Measurements from ENCODE around the gene HIRIP3. TPM values are rescaled to one million over a fixed set of nuclear protein-coding genes. Genes with fewer than 3 reads are reported as not detected.

Gene HIRIP3
- total and polyA plus RNA-seq, 2 of the 4 experiments (the other 2 are of a cell fraction): 5.0 to 10.5 TPM

- TF ChIP-seq CTCF (conservative IDR thresholded peaks at IDR 0.05; ENCODE audit: low read depth, low read length) (peak; percentile 78), RAD21 (IDR thresholded peaks at IDR 0.05; ENCODE audit: low read length) (peak; percentile 84), RCOR1 (IDR thresholded peaks at IDR 0.05; ENCODE audit: insufficient replicate concordance, low read length) (no peak), SMC3 (IDR thresholded peaks at IDR 0.05; ENCODE audit: low read depth, low read length) (peak; percentile 57), RFX5 (IDR thresholded peaks at IDR 0.05; ENCODE audit: low read depth, low read length) (no peak)
- no peaks in the 10 kb centered on the region for H3K9me3 ChIP-seq (ENCODE audit: control insufficient read depth, insufficient read depth, low read length)
- no peak overlapping the region for H3K9ac ChIP-seq (ENCODE audit: low read depth, low read length)
- H3K27me3 ChIP-seq (ENCODE audit: control insufficient read depth, insufficient read depth, low read length): peaks cover 55% of the 10 kb centered on the region
- peak; percentile 76 for ATAC-seq (ENCODE audit: low read depth)
- H4K5ac ChIP-seq (ENCODE audit: low read depth, low read length): no peak overlapping the region
- dilution Hi-C loops (cut with HindIII; ENCODE audit: low sequenced_read_pairs, unreplicated experiment): no loop called here
- no peak overlapping the region for H3K23ac ChIP-seq (ENCODE audit: low read depth, low read length)
- no peak overlapping the region for H3K18ac ChIP-seq (ENCODE audit: low read depth, low read length)
- no peak overlapping the region for H2BK15ac ChIP-seq (ENCODE audit: low read depth, low read length)
- no peak overlapping the region for H2BK20ac ChIP-seq (ENCODE audit: low read depth, low read length)
- ChIA-PET POLR2A (ENCODE audit: unreplicated experiment) (no interaction called here), CTCF (interaction anchor here (0.7 to 1.4 kb wide), 3 partner anchors 9 to 17 kb away, joined by 3 to 6 read pairs (median 4); no protein-coding TSS in a partner anchor)
- H3K4me2 ChIP-seq (ENCODE audit: low read depth, low read length): no peak overlapping the region
- in situ Hi-C loops (cut with MboI; ENCODE audit: low sequenced_read_pairs): no loop called here
- no CpG with 5 or more reads among the region's 12 CpGs for WGBS, 2 experiments (ENCODE audit: extremely low coverage in 2 of 2, insufficient read length in 1 of 2)
- no peak overlapping the region for H2AK5ac ChIP-seq (ENCODE audit: low read depth, low read length)
- intact Hi-C loops (cut with micrococcal nuclease): no loop called here
- H2AK9ac ChIP-seq (replicated peaks; ENCODE audit: low read depth, low read length, poor library complexity): no peak overlapping the region
- H3K4me1 ChIP-seq (ENCODE audit: control insufficient read depth, insufficient read depth, low read length): no peaks in the 10 kb centered on the region
- no peaks in the 10 kb centered on the region for H3K9me1 ChIP-seq (ENCODE audit: insufficient read depth, low read length)
- no peak overlapping the region for H2BK5ac ChIP-seq (ENCODE audit: low read depth, low read length, poor library complexity, severe bottlenecking)
- no peak overlapping the region for H3K4me3 ChIP-seq (ENCODE audit: insufficient read depth, low read depth, low read length)
- no TSS peak for BruUV-seq (replicated peaks)
- no peaks in the 10 kb centered on the region for H3K36me3 ChIP-seq (ENCODE audit: control insufficient read depth, insufficient read depth, low read length)
- no peak overlapping the region for H2BK120ac ChIP-seq (ENCODE audit: low read depth, low read length)
- no peak overlapping the region for H3K56ac ChIP-seq (ENCODE audit: extremely low read depth, insufficient read depth, low read length)
- no peak overlapping the region for H3K27ac ChIP-seq (ENCODE audit: insufficient read depth, low read length)
- H4K91ac ChIP-seq (ENCODE audit: insufficient read depth, low read depth, low read length): no peak overlapping the region
- no peak overlapping the region for H2AFZ ChIP-seq (replicated peaks; ENCODE audit: low read length, poor library complexity)
- no peak overlapping the region for H4K8ac ChIP-seq (ENCODE audit: low read depth in 2 of 2, low read length in 2 of 2)
- H3K4ac ChIP-seq (ENCODE audit: low read depth, low read length): no peak overlapping the region
- peak; percentile 67 for DNase-seq
- no peak overlapping the region for H3K14ac ChIP-seq (replicated peaks; ENCODE audit: low read depth, low read length)
- H3K79me1 ChIP-seq (ENCODE audit: low read depth in 1 of 2, low read length in 2 of 2): no peaks in the 10 kb centered on the region
- H4K20me1 ChIP-seq (ENCODE audit: insufficient read depth, low read length): peaks cover 9% of the 10 kb centered on the region; the same call in 1 of the 2 replicates
These were observed 36.8 kb upstream of the HIRIP3 start for GRCh38 chr16:30032083-30032819.
